DOHH2 (cell line): ENCODE results near the gene HAGHL.

Experiments used
- EZH2phosphoT487 ChIP-seq: fragments of 200-600 bp; sonication (generic); IDR thresholded peaks from 2 replicates; pipeline ENCODE4 v1.6.1; 2017; ENCODE audit warnings: borderline replicate concordance, mild to moderate bottlenecking, antibody characterized with exemption, low read length, moderate library complexity, mixed read lengths
- TF ChIP-seq, protein P1 (sequence below): fragments of 200-600 bp; sonication (generic); IDR thresholded peaks from one replicate; pipeline ENCODE4 v1.5.1; 2014; ENCODE audit warnings: antibody characterized with exemption, mild to moderate bottlenecking, low read depth, low read length; ENCODE audit not compliant: poor library complexity, severe bottlenecking

DNA sequence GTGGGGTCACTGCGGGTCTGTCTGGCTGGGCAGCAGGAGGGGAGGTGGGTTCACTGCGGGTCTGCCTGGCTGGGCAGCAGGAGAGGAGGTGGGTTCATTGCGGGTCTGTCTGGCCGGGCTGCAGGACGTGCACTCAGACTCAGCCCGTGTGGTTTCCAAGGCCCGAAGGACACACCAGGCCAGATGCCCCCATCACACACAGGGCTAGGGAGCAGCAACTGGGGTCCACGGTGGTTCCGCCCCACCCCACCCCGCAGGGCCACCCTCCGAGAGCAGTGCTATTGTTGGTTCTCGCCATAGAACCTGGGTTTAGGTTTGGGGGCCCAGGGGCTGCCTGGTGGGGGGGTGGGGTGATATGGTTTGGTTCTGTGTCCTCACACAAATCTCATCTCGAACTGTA lies 19.7 kb downstream of the HAGHL start:
- TF ChIP-seq, protein P1, sequence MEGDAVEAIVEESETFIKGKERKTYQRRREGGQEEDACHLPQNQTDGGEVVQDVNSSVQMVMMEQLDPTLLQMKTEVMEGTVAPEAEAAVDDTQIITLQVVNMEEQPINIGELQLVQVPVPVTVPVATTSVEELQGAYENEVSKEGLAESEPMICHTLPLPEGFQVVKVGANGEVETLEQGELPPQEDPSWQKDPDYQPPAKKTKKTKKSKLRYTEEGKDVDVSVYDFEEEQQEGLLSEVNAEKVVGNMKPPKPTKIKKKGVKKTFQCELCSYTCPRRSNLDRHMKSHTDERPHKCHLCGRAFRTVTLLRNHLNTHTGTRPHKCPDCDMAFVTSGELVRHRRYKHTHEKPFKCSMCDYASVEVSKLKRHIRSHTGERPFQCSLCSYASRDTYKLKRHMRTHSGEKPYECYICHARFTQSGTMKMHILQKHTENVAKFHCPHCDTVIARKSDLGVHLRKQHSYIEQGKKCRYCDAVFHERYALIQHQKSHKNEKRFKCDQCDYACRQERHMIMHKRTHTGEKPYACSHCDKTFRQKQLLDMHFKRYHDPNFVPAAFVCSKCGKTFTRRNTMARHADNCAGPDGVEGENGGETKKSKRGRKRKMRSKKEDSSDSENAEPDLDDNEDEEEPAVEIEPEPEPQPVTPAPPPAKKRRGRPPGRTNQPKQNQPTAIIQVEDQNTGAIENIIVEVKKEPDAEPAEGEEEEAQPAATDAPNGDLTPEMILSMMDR = no peak
- TF ChIP-seq EZH2phosphoT487 = no peak
